C4-2B (cell line): ENCODE data around the gene HLA-DRB1.
"Not testable (repeated sequence)": the region's sequence is repeated elsewhere in the genome, so short reads cannot be mapped to it uniquely, and the experiment has no call there.

Source experiments
- CTCF ChIP-seq: fragments of 450-650 bp; conservative IDR thresholded peaks from 2 replicates; pipeline ENCODE4 v1.5.1; 2017; ENCODE audit warnings: mild to moderate bottlenecking
- ZFX ChIP-seq: fragments of 450-650 bp; IDR thresholded peaks from 2 replicates; pipeline ENCODE4 v1.6.1; 2017

GRCh38 chr6:32629793-32630192 is 40.1 kb upstream of the HLA-DRB1 start:
- TF ChIP-seq CTCF, ZFX: not testable (repeated sequence)
